Activated T-helper 2 cell treated with anti-CD3 and anti-CD28 coated beads, Interferon-gamma antibody, Interleukin-2, Interleukin-4, amounts not matched to agents 10 μg/mL and 5 μg/mL and 100 μg/mL, durations not matched to agents 14 hours and 24 hours and 36 hours (primary cell): ENCODE results near the gene PRKD2. TPM values are rescaled to one million over a fixed set of nuclear protein-coding genes. Genes with fewer than 3 reads are reported as not detected.
"Not testable (repeated sequence)": the region's sequence is repeated elsewhere in the genome, so short reads cannot be mapped to it uniquely, and the experiment has no call there.

Experiments used
- DNase-seq: peaks from one replicate; pipeline ENCODE4 v3.0.0; 2021; ENCODE audit warnings: low spot score
- H3K27ac Mint-ChIP-seq: one replicate; pipeline ENCODE4 v1.8.0; 2021; ENCODE audit warnings: mixed read lengths
- H3K27me3 Mint-ChIP-seq: one replicate; pipeline ENCODE4 v1.8.0; 2021; ENCODE audit warnings: low read depth, mixed read lengths
- H3K36me3 Mint-ChIP-seq: one replicate; pipeline ENCODE4 v1.8.0; 2021; ENCODE audit warnings: low read depth, mixed read lengths
- H3K4me1 Mint-ChIP-seq: one replicate; pipeline ENCODE4 v1.8.0; 2021; ENCODE audit warnings: low read depth, mixed read lengths
- H3K4me3 Mint-ChIP-seq: one replicate; pipeline ENCODE4 v1.8.0; 2021; ENCODE audit warnings: low read depth, mild to moderate bottlenecking, moderate library complexity, mixed read lengths
- H3K9me3 Mint-ChIP-seq: one replicate; pipeline ENCODE4 v1.8.0; 2021; ENCODE audit warnings: mixed read lengths
- intact Hi-C: fragments of 100-400 bp; cut with micrococcal nuclease; formaldehyde crosslinking; loops from one replicate; pipeline ENCODE4 v1.15.1; 2023
- total RNA-seq: library from RNA; stranded (reverse); gene quantifications from 2 replicates; pipeline ENCODE4 v1.2.3, GENCODE V29; 2022

Gene PRKD2
- total RNA-seq, 1 donor from 2014 or later, result 77.9 TPM

DNA sequence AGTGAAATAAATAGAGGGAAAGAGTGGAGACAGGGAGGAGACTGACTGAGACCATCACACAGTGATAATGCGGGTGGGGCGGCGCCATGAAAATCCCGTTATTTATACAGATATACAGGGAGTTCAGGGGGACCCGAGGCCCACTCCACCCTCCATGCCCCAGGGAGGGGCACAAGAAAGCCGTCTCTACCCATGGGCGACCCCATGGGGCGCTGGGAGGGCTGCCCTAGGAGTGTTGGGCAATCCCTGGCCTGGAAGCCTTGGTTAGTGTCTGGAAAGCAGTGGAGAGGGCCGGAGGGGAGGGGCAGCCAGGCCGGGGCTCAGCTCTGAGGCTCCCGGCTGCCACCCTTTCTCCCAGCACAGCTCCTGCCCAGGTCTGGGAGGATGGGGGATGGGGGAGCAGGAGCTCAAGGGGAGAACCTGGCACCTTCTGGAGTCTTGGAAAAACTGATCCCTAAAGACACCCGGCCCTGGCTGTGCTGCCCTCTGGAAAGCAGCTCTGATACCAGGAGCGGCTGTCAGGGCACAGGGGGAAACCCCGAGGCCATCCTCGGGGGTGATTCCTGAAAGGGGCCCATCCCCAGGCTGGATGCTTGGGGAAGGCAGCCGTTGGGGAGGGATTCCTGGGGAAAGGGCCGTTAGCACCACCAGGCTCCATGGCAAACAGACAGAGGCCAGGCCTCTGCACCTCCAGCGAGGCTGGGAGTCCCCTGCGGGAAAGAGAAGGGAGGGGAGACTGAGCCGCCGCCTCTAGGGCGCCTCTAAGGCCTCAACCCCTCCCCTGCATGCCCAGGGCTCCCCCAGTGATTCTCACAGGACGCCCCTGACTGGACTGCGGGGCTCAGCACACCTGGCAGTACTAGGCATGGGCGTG lies 3.0 kb upstream of the PRKD2 start:
- DNase-seq, result no peak
- Mint-ChIP-seq H3K36me3 (peaks cover 52% of the 10 kb centered on the region), H3K4me1 (peaks cover 31% of the 10 kb centered on the region), H3K27me3 (no peaks in the 10 kb centered on the region), H3K9me3 (no peaks in the 10 kb centered on the region), H3K27ac (no peak overlapping the region), H3K4me3 (no peak overlapping the region)
- intact Hi-C loops, result no loop called here

- H3K4me3 Mint-ChIP-seq, result peak overlapping the region; percentile 55
- no peaks in the 10 kb centered on the region for H3K27me3 Mint-ChIP-seq
- intact Hi-C loops, result no loop called here
- no peak for DNase-seq
- H3K36me3 Mint-ChIP-seq, result peaks cover 46% of the 10 kb centered on the region
- H3K4me1 Mint-ChIP-seq, result peaks cover 32% of the 10 kb centered on the region
- H3K27ac Mint-ChIP-seq, result peak overlapping the region; percentile 62
- H3K9me3 Mint-ChIP-seq, result no peaks in the 10 kb centered on the region
Observed at GRCh38 chr19:46718934-46719622, 2.2 kb upstream of the PRKD2 start.

DNA sequence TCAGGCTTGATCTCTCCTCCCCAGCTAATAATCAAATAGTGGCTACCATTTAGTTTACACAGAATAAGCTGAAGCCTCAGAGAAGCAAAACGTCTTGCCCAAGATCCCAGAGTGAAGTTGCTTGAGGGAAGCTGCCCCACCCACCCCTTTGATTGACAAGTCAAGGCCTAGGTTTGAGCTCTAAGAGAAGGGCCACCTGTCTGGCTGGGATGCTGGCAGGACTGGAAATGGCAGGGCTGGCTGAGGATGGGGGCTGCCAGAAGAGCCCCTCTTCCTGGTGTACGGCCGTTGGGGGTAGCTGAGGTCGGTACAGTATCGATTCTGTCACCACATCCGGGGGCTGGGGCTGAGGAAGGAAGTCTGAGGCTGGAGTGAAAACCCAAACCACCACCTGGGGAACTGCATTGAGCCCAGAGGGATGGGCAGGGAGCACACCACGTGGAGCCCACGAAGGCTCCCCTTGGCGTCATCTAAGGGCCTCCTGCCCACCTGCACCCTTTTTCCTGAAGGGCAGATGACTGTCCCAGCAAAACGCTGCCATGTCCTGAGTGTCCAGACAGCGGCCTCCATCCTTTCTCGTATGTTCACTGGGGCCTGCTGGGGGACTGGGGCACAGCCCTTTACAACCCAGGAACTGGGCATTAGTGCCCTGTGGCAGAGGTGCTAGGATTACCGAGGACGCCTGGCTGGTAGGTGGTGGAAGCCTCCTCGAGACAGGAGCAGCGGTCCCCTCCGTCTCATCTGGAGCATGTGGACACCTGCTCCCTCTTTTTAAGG lies 1.4 kb upstream of the PRKD2 start:
- peak overlapping the region; percentile 94 for H3K4me3 Mint-ChIP-seq
- H3K27ac Mint-ChIP-seq, result peak overlapping the region; percentile 92
- H3K36me3 Mint-ChIP-seq, result peaks cover 46% of the 10 kb centered on the region
- intact Hi-C loops, result no loop called here
- H3K9me3 Mint-ChIP-seq, result no peaks in the 10 kb centered on the region
- DNase-seq, result peak; percentile 69
- no peaks in the 10 kb centered on the region for H3K27me3 Mint-ChIP-seq
- H3K4me1 Mint-ChIP-seq, result peaks cover 34% of the 10 kb centered on the region

DNA sequence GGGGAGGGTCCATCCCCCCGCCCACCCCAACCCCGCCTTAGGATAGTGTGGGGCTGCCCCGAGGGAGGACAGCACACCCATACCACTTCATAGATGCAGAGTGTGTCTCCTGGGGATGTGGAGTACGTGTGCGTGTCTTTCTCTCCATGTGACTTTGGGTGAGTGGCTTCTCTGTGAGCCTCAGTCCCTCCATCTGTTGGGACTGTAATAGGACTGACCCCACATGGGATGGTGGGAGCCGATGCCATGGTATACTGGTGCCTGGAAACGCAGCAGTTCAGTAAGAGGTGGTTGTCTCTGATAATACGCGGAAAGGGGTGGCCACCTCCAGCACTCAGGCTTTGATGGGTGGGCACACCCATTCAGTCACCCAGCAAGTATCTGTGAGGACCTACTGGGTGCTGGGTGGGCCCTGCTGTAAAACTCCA lies 816 bp upstream of the PRKD2 start:
- peak overlapping the region; percentile 92 for H3K27ac Mint-ChIP-seq
- DNase-seq, result no peak
- H3K27me3 Mint-ChIP-seq, result no peaks in the 10 kb centered on the region
- intact Hi-C loops, result loop anchor here (2.0 kb wide), 1 partner anchor 115 kb away; no protein-coding TSS in a partner anchor
- peaks cover 50% of the 10 kb centered on the region for H3K36me3 Mint-ChIP-seq
- peak overlapping the region; percentile 94 for H3K4me3 Mint-ChIP-seq
- peaks cover 35% of the 10 kb centered on the region for H3K4me1 Mint-ChIP-seq
- no peaks in the 10 kb centered on the region for H3K9me3 Mint-ChIP-seq

DNA sequence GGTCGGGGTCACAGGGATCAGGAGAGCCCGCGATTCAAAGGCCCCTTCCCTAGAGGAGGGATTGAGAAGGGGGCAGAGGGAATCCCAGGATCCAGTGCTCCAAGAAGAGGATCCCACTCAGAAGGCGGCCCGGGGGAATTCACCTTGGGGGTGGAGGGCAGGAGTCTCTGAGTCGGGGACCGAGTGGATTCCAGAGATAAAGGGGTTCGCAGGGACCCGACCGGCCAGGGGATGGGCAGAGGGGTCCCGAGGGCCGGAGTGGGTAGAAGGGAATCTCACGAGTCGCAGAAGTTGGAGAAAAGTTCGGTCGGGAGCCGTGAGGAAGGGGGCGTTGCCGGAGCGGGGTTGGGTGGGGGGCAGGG lies 261 bp downstream of the PRKD2 start:
- intact Hi-C loops, result loop anchor here (2.0 kb wide), 1 partner anchor 114 kb away; no protein-coding TSS in a partner anchor
- H3K27ac Mint-ChIP-seq, result peak overlapping the region; percentile 89
- no peaks in the 10 kb centered on the region for H3K9me3 Mint-ChIP-seq
- peaks cover 47% of the 10 kb centered on the region for H3K36me3 Mint-ChIP-seq
- DNase-seq, result no peak
- H3K27me3 Mint-ChIP-seq, result no peaks in the 10 kb centered on the region
- H3K4me3 Mint-ChIP-seq, result peak overlapping the region; percentile 94
- H3K4me1 Mint-ChIP-seq, result peaks cover 36% of the 10 kb centered on the region

DNA sequence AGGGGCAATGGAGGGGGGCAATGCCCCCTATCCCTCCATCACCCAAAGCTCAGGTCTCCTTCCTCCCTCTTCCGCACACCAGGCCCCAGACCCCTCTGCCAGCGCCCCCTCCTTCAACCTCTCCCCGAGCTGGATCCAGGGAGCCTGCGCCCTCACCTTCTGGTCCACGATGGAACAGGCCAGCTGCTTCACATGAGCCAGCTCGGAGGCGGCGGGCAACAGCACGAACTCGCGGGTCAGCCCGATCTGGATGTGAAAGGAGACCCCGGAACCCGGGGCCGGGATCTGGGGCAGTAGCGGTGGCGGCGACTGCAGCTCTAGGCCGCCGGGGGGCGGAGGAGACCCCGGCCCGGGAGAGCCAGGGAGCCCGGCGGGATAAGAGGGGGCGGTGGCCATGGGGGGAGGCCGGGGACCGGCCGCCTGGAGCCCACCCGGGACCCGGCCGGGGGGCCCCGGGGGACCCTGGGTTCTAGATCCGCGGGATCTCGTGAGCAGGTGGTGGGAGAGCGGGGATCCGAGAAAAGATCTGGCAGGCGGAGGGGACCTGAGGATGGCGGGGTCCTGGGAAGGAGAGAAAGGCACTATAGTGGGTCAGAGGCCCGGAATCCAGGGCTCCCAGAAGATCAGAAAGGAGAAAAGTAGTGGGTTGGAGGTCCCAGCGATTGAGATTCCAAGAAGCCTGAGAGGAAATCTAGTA lies 791 bp downstream of the PRKD2 start:
- Mint-ChIP-seq H3K27ac (peak overlapping the region; percentile 89), H3K9me3 (no peaks in the 10 kb centered on the region), H3K4me1 (peaks cover 36% of the 10 kb centered on the region), H3K4me3 (peak overlapping the region; percentile 94), H3K27me3 (no peaks in the 10 kb centered on the region), H3K36me3 (peaks cover 44% of the 10 kb centered on the region)
- intact Hi-C loops, result loop anchor here (2.0 kb wide), 2 partner anchors 71 to 113 kb away; no protein-coding TSS in a partner anchor
- no peak for DNase-seq

DNA sequence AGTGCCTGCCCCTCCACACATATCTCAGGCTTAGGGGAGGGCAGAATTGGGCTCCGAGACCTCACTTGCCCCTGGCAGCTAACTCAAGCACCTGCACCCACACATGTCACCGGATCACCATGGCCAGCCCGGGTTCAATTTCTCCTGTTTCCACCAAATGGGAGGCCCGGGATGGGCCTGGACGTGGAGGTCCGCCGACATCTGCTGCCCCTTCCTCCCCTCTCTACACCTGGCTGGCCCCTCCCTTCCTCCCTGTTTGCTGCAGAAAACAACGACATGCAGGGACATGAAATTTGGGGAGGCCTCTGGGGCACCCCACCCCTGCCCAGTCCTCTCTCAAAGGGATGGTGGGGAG lies 1.3 kb downstream of the PRKD2 start:
- Mint-ChIP-seq H3K9me3 (no peaks in the 10 kb centered on the region), H3K36me3 (peaks cover 44% of the 10 kb centered on the region), H3K27ac (peak overlapping the region; percentile 89), H3K4me1 (peaks cover 36% of the 10 kb centered on the region), H3K4me3 (peak overlapping the region; percentile 94), H3K27me3 (no peaks in the 10 kb centered on the region)
- no peak for DNase-seq
- intact Hi-C loops, result loop anchor here (2.0 kb wide), 1 partner anchor 71 kb away; no protein-coding TSS in a partner anchor

GRCh38 chr19:46714444-46715106 lies 2.3 kb downstream of the PRKD2 start:
- Mint-ChIP-seq H3K4me1 (peaks cover 36% of the 10 kb centered on the region), H3K4me3 (peak overlapping the region; percentile 94), H3K27me3 (no peaks in the 10 kb centered on the region), H3K36me3 (peaks cover 51% of the 10 kb centered on the region), H3K9me3 (no peaks in the 10 kb centered on the region), H3K27ac (peak overlapping the region; percentile 86)
- intact Hi-C loops, result loop anchor here (2.0 kb wide), 1 partner anchor 72 kb away; no protein-coding TSS in a partner anchor
- DNase-seq, result peak; percentile 67

DNA sequence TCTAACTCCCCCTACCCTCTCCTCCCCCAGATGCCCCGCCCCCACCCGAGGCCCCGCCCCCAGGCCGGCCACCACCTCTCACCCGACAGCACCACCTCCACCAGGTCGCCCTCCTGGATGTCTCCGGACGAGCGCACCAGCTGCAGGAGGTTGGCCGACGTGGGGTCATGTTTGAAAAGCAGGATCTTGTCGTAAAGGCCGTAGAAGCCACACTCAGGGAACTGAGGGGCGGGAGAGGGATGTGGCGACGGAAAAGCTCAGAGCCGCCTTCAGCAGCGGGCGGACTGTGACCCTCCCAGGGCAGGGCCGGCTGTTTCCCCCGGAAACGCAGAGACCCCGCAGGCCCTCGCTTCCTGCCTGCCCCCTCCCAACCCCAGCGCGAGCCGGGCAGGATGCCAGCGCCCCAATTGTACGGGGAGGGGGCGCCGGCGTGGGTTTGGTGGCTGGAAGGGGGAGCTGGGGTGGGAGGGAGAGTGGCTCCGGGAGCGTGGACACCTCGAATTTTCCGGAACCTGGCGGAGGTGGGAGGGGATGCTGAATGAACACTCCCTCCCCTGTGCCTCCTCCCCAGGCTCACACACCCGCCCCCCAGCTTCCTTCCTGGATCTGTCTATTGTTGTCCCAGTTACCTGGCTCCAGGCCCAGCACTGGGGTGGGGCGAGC lies 3.0 kb downstream of the PRKD2 start:
- intact Hi-C loops, result loop anchor here (2.0 kb wide), 1 partner anchor 73 kb away; no protein-coding TSS in a partner anchor
- Mint-ChIP-seq H3K4me1 (peaks cover 30% of the 10 kb centered on the region), H3K36me3 (peaks cover 50% of the 10 kb centered on the region)

GRCh38 chr19:46712768-46713338 lies 4.1 kb downstream of the PRKD2 start:
- peaks cover 20% of the 10 kb centered on the region for H3K4me1 Mint-ChIP-seq
- H3K27ac Mint-ChIP-seq, result peak overlapping the region; percentile 92
- H3K27me3 Mint-ChIP-seq, DNase-seq, intact Hi-C loops, H3K9me3 Mint-ChIP-seq: not testable (repeated sequence)
- peaks cover 44% of the 10 kb centered on the region for H3K36me3 Mint-ChIP-seq
- peak overlapping the region; percentile 94 for H3K4me3 Mint-ChIP-seq

More for the DNA sequence above, 3.0 kb downstream of the PRKD2 start:
- DNase-seq, result peak; percentile 63
- H3K27ac Mint-ChIP-seq, result peak overlapping the region; percentile 92
- no peaks in the 10 kb centered on the region for H3K27me3 Mint-ChIP-seq
- H3K4me3 Mint-ChIP-seq, result peak overlapping the region; percentile 94
- H3K9me3 Mint-ChIP-seq, result no peaks in the 10 kb centered on the region

GRCh38 chr19:46710687-46711086 lies 6.2 kb downstream of the PRKD2 start:
- Mint-ChIP-seq H3K27ac (no peak overlapping the region), H3K9me3 (no peaks in the 10 kb centered on the region), H3K36me3 (peaks cover 56% of the 10 kb centered on the region), H3K27me3 (no peaks in the 10 kb centered on the region), H3K4me3 (no peak overlapping the region), H3K4me1 (peaks cover 15% of the 10 kb centered on the region)
- intact Hi-C loops, result no loop called here
- DNase-seq, result no peak
